Hematopoietic multipotent progenitor cell treated with erythropoietin and hydrocortisone succinate and interleukin-3 and kit ligand, for 8 days (in vitro differentiated cells): Measurements from ENCODE around the gene SDK2.

ENCODE experiments used
- DNase-seq: peaks from one replicate; pipeline ENCODE4 v3.0.0-alpha.2; 2015

Gene SDK2

DNA sequence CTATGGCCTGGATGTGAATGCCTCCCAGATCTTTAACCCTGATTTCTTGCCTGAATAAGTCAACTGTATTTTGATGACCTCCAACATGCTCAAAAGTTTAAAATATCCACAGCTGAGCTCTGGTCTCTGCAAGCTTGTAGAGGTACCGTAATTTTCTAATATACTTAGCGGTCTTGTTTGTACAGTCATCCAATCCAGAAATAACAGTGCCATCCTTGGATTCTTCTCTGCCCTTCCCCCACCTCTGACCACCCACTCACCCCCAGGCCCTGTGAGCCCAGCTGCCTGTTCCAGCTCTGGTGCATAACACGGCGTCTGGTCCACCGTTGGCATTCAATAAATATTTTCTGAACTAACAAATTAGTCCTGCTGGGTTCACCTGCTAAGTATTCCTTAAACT lies 113.1 kb downstream of the SDK2 start:
- no peak for DNase-seq

DNA sequence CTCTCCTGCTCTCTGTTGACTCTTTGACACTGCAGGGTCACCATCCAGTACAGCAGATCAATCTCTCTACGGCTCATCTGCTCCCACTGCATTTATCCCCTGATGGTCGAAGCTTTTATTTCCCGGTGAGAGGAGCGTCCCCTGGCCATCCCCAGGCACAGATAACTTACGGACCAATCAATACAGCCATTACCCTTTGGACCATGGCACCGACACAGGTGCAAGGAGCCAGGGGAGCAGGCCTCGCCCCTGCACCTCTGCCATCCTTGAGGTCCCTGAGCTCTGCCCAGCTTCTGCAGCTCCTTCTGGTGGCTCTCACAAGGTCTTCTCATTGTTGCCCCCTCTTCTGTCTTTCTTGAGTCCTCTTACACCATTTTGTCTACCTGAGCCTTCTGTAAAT lies 115.6 kb downstream of the SDK2 start:
- DNase-seq, result no peak

DNA sequence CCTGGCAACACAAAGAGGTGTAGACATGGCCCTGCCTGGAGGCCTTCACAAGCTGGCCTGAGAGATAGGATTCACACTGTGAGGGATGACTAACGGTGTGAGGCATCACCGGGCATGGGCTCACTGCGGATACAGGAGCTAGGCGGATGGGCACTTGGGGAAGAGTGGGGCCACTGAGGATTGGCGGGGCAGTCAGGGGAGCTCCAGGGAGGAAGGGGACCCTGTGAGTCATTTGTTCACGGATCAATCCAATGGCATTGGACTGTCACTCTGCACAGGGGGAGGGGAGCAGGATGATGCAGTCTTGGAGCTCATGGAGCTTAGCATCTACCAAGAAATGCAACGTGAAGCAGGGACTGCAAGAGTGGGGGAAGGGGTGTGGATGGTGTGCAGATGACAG lies 117.3 kb downstream of the SDK2 start:
- DNase-seq, result no peak

DNA sequence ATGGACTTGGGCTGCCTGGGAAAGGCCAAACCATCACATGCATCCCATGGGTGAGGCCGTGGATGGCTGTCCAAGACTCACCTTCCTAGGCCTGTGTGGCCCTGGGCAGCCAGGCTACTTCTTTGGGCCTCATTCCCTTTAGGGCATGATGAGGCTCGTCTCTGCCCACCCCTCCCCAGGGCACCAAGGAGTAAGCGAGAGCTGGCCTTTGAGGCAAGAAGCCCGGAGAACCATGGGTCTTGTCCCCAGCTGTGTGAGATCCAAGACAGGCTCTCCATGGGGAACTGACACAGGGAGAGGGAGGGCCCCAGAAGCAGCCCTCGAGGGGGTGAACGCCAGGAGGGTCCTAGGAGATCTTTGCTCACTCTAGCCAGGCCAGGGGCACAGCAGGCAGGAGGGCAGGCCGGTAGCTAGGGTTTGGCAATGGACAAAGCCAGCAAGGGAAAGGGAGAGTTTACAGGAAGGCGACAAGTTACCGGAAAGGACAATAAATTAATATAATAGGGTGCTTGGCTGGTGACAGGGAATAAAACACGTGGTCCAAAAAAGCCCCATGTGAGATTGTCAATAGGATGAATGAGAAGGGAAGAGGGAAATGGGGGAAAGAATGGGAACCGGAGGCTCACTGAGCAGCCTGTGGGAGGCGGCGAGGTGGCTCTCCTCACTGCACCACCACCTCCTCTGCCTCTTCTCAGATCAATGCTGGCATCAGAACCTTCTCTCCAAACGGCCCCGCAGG lies 119.1 kb downstream of the SDK2 start:
- DNase-seq, result no peak

DNA sequence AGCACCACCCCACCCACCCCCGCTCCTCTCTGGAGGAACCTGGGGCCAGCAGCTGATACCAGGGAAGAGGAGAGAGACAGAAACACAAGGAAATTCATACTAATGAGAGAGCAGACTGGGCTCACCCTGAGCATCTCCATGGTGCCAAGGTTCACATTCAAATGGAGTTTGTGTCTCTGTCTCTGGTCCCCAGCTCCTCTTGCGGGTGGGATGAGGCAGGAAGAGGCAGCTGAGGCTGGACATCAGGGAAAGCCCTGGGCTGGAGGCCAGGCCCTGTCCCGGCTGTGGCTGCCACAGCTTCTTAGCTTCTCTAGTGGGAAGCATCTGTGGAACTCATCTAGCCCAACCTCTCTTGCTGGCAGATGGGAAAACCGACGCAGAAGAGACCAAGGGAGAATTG lies 121.5 kb downstream of the SDK2 start:
- DNase-seq, result no peak

DNA sequence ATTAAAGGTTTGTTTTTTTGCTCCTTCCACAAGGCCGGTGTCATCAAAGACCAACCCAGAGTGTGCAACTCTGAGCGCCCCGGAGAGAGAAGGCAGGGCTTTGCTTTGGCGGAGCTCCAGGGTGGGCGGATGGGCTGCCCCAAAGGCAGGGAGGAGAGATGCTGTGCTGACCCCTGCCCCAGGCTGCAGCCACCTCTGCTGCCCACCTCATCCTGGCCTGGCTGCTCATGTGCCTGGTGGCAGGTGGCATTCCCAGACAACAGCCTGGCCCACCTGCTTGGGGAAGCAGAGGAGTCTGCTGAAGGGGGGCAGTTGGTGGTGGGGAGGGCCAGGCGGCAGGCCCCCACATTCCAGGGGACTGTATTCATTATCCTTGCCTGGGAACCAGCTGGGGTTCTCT lies 122.1 kb downstream of the SDK2 start:
- no peak for DNase-seq

DNA sequence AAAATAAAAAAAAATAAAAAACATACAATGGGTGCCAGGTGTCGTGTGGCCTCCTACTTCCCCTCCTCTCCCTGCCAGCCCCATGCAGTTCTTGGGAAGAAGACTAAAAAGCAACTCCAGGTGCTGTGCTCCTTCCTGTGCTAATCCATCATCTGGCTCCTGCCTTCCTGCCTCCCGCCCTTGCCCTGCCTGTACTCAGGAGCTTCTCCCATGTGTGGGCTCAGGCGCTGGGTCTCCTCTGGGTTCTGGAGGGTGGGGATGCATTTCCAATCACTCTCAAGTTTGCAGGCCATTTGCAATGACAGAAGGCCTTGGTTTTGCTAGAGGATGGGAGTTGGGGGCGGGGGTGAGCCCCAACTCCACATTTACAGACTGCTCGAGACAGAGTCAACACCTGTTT lies 122.9 kb downstream of the SDK2 start:
- no peak for DNase-seq

DNA sequence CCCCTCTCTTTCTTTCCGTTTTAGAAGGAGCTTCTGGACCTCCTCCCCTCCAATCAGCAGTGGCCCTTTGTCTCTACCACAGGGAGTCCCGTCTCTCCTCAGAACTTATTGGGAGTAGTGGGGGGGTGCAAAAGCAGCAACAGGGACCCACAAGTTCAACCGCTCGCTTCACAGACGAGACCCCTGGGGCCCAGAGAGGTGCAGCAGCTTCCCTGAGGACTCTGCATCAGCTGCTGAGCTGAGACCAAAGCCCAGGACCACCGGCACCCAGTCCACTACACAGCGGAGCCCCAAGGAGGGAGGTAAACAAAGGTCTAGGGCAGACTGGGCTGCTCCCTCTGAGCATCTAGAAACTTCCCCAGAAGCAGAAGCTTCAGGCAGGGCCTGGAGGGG lies 123.9 kb downstream of the SDK2 start:
- DNase-seq, result no peak

DNA sequence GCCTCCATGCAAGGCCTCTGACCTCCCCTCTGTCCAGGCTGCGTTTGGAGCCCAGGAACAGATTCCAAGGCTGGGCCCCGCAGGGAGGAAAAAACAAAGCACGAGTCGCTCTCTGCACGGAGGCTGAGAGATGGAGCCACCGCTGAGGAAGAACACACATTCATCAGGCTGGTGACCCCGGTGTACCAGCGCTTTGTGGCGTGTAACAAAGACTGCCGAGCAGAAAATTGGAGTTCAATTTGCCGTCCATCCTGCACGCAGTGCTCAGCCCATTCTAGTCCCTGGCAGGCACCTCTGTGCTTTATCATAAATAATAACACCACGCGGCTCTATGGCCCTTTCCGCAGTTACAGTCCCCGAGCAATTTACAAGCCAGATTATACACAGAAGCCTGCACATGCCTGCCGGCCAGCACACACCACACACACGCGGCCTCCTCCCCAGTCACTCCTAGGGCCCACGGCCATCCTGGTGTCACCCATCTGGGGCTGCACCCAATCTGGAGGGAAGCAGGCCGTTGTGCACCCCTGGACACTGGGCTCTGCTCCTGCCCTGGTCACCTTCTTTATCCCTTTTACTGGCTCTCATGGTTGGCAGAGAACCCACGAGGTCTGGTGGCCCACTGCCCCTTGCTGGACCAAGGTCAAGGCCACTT lies 124.4 kb downstream of the SDK2 start:
- DNase-seq, result no peak

DNA sequence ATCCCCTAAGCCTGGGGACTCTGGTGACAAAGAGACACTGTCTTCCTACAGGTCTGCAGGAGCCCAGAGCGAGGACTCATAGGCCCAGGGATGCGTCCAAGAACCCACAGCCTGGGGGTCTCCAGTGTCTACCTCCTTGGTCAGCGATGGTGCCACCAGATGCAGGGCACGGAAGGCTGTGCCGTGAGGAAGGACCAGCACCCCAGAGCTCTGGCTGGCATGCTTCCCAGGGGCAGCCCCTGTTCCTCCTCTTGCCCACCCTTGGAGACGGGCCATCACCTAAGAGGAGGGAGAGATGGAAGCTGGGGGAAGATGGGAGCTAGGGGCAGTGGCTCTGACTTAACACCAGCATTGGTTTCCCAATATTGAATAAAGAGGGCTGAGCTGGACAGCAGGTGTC lies 125.2 kb downstream of the SDK2 start:
- no peak for DNase-seq

DNA sequence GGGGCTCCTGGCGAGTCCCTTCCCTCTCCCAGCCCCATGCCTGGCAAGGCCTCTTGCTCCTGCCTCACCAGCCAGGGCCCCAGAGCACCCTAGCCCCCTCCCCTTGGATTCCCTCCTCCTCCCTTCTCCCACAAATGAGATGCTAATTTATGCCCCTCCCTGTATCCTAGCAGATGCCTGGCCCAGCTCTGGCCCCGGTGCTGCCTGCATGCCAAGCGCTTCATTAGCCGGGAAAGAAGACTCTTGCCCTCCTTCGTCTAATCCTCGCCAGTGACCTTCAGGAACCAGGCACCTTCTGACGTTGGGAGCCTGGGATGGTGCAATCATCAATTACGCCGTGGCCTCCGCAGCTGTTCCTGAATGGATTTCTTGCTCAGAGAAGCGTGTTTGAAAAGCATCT lies 127.8 kb downstream of the SDK2 start:
- no peak for DNase-seq

DNA sequence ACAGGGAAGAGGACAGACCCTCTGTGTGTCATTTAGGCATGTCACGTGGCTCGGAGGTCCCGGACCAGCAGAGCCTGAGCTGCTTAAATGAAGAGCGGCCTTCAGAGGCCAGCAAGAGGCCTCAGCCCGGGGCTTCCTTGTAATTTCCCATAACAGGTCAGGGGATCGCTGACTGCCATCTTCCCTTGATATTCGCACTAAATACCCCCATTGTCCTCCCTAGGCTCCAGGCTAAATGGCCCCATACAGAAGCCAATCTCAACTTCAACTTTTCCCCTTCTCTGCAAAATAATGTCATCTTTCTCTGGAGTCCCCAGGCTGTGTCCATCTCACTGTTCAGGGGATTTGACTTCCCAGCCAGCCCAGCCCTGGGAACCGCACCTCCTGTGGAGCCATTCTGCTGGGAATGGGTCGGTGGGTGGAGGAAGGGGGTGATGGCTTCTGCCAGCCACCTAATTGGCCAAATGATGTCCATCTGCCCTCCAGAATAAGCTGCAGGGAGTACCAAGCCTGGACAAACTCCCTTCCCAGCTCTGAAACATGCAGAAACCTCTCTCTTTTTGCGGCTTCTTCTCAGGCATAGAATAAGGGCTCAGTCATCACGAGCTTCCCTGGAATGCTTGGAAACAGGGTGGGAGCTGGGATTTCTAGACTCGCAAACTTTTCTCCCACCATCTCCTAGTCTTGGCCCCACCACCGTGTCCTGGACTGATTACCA lies 129.9 kb downstream of the SDK2 start:
- DNase-seq, result no peak

DNA sequence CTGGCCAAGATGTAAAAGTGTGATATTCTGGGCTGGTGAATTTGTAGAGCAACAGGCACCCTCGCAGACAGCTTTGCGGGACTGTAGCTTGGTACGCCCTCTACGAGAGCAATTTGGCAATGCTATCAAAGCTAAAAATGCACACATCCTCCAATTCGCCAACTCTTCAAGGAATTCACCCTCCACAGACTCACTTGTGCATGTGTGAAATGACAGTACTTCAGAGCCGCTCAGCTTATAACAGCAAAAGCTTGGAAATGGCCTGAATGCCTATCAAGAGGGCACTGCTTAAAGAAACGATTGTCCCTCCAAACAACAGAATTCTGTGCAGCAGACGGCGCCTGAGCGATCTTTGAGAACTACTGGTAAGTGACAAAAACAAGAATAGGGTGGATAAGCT lies 130.8 kb downstream of the SDK2 start:
- DNase-seq, result no peak

DNA sequence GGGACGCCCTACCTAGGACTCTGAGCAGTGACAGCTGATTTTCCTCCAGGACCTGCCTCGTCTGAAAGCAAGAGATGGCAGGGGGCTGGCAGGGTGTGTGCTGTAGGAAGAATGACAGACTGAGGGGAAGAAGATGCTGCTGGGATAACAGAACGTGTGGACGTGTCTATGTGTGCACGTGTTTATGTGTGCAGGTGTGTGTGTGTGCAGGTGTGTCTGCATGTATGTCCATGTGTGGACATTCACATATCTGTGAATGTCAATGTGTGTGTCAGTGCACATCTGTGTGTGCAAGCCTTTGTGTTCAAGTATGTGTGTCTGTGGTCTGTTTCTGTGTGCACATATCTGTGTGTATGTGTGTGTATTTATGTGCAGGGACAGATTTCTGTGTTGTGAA lies 132.5 kb downstream of the SDK2 start:
- no peak for DNase-seq

DNA sequence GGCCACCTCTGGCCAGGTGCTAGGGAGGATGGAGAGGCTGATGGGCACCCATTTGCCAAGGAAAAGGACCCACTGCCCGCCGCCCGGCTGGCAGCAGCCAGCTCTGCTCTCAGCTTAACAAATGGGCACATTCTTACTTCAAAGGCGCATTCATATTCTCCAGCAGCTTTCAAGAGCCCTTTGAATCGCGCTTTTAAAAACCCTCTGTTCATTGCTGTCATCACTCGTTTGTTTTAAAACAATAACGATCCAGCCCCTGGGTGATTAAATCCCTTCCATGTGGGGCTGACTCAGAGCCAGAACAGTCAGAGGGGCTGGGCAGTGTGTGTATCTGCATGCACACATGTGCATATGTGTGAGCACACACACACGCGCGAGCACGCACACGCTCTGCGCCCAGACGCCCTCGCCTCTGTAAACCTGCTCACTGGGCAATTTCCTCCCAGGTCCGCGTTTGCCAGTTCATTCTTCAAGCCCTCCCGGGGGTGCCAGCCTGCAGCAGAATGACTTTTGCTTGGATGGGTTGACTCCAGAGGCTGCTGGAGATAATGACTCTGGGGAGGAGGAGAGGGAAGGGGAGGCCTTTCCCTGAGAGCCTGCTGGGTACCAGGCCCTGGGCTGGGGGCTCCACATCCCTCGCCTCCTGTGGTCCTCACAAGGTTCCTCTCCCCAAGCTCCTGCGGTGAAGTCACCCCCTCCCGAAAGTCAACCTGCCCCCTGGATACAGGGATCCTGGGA lies 133.1 kb downstream of the SDK2 start:
- no peak for DNase-seq

DNA sequence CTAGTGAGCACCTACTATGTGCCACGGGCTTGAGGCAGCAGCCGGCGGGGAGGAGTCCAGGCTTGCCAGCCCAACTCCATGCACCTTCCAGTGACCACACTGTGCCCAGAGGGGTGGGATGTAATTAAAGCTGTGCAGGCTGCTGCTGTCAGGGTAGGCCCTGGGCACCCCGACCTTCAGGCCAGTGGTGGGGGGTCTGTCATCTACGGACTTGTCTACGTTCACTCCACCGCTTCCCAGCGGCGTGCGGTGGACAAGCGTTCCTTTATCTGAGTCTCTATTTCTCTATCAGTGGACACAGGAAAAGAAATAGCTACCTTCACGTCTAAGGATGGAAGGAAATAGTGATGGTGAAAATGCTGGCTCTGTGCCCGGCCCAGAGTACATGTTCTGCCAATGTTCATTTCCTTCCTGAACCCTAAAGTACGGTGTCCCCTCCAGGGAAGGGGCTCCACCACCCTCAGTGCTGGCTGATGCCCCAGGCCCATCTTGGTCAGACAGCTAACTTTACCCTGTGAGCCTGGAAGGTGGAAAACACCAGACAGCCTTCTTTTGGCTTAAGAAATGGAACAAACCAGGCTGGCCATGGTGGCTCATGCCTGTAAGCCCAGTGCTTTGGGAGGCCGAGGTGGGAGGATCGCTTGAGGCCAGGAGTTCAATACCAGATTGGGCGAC lies 135.2 kb downstream of the SDK2 start:
- DNase-seq, result no peak

DNA sequence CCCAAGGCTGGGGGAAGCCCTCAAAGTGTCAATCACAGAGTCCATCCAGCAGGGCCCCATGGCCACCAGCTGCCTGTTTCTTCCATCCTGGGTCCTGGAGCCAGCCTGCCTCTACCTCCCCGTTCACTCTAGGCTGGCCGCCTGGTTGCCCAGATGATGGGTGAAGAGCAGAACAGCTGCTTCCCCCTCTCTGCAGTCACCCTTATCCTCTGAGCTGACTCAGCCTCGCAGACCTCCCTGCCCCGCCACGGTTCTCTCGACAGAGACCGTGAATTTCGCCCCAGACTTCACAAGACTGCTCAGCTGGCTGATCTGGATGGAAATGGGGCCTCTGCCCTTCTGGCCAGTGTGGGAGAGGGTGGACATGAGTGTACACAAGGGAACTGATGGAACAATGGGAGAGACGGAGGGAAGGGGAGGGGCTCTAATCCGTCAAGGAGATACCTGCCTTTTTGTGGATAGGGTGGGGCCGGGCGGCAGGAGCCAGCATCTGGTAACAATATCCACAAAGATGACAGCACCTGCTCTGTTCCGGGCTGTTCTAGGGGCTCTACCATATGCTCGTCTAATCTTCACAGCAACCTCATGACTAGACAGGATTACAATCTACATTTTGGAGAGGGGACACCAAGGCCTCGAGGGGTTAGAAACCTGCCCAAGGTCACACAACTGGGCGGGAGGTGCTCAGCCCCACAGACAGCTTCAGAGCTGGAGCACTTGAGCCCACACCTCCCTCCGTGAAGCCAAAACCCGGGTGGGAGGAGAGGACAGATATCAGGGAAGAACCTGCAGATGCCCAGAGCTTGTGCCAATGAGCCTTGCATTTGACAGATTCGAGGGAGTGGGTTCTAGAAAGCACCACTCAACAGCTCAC lies 136.0 kb downstream of the SDK2 start:
- DNase-seq, result no peak

DNA sequence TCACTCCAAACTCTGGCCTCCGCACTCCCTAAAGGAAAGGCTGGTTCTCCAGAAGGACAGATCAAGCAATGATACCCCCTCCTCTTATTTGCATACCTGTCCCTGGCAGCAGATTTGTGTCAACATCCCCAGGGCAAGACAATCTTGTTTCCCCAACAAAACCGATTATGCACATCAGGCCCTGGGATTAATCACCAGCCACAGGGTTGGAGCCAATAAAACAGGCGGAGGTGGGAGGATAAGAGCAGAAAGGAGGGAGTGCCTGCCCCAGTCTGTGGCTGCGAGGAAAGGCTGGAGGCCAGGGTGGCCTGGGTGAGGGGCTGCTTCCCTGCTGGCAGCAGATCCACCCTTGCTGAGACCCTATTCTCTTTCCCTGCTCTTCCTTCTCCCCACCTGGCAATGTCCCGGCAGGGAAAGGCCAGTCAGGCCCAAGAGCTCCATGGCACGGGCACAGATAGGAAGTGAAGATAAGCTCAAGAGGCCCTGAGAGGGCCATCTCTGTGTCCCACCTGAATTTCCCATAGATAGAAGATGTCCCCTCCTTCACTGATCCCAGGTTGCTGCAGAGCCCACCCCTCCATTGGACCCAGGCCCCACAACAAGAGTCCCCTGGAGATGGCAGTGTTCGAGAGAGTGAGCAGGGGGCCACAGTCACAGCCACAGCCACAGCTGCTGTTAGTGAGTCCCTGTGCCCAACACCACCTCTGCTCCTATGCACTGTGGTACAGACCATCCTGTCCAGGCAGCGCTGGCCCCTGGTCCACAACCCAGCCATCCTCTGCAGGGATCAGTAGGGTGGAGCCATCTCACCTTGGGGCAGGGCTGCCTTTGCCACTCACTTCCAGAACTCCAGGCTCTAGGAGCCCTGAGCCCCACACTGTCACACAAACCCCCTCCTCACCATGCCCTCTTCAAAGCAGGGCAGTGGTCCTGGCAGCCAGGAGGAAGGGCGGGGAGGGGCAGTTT lies 137.5 kb downstream of the SDK2 start:
- DNase-seq, result no peak

DNA sequence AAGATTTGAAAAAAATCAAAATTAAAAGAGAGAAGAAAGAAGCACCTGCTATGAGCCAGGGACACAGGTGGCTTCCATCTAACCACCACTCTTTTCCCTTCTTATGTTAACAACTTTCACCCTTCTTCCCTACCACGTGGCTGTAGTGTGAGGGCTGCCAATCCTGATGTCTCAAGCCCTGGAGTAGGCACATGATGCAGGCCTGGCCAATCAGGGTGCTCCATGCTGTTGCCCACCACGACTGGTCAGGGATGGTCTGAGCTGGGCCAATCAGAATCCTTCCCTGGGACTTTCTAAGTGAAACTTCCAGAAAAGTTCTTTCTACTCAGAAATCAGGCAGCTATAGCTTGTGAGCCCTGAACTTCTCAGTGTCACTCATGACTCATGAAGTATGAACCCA lies 140.7 kb downstream of the SDK2 start:
- no peak for DNase-seq

DNA sequence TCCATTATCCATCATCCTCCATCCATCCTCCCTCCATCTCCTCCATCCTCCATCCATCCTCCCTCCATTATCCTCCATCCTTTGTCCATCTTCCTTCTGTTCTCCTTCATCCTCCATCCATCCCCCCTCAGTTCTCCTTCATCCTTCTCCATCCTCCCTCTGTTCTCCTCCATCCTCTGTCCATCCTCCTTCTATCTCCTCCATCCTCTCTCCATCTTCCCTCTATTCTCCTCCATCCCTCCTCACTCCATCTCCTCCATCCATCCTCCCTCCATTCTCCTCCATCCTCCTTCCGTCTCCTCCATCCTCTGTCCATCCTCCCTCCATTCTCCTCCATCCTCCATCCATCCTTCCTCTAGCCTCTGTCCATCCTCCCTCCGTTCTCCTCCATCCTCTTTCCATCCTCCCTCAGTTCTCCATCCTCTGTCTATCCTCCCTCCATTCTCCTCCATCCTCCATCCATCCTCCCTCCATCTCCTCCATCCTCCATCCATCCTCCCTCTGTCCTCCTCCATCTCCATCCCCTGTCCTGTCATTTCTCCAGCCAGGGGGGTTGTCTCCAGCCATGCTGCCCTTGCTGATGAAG lies 143.7 kb downstream of the SDK2 start:
- no peak for DNase-seq
